Endothelial cell of umbilical vein (primary cell): Measurements from ENCODE around the gene ANKHD1. TPM values are rescaled to one million over a fixed set of nuclear protein-coding genes. Genes with fewer than 3 reads are reported as not detected.

Source experiments
- BruUV-seq: library from RNA; stranded (reverse); fragments of 400-500 nt; replicated peaks from 2 replicates; lab custom pipeline; 2021; lab: Mats Ljungman, UMichigan
- CTCF ChIA-PET: fragments of 300-600, 350-600 bp; sonication (Branson Sonifier 250); formaldehyde crosslinking; loops from one replicate; lab custom pipeline; 2021; ENCODE audit warnings: antibody characterized with exemption, inconsistent platforms; lab: Charles Lee
- POLR2A ChIA-PET: fragments of 300-600, 350-600 bp; sonication (Branson Sonifier 250); formaldehyde crosslinking; loops from one replicate; lab custom pipeline; 2021; ENCODE audit warnings: antibody characterized with exemption, inconsistent platforms; lab: Charles Lee
- DNase-seq: peaks from one replicate; pipeline ENCODE4 v3.0.0-alpha.2; 2011; ENCODE audit warnings: low read depth, low spot score
- FAIRE-seq: peaks from 2 replicates; lab custom pipeline; 2011; peaks lifted over from hg19 to GRCh38; lab: Jason Lieb, UNC
- H2AFZ ChIP-seq: 2 replicates; pipeline ENCODE4 v1.6.0; 2012; ENCODE audit warnings: low read depth, low read length, control low read depth, inconsistent platforms
- H3K27ac ChIP-seq: 2 replicates; pipeline ENCODE4 v1.5.1; 2011; ENCODE audit warnings: low read depth, mild to moderate bottlenecking, control low read depth, low read length, moderate library complexity; ENCODE audit not compliant: insufficient read depth
- H3K27me3 ChIP-seq, 2 experiments: 2 replicates each; pipeline versions ENCODE4 v1.6.0 to v1.6.1; 2011; ENCODE audit warnings: low read length in 2 of 2, mixed read lengths in 1 of 2; ENCODE audit not compliant: control insufficient read depth in 2 of 2, insufficient read depth in 2 of 2
- H3K36me3 ChIP-seq, 2 experiments: 2 replicates in 1 of 2; 3 replicates in 1 of 2; pipeline ENCODE4 v1.5.1; 2011; ENCODE audit warnings: low read length in 2 of 2, mild to moderate bottlenecking in 1 of 2, moderate library complexity in 1 of 2; ENCODE audit not compliant: control insufficient read depth in 2 of 2, insufficient read depth in 2 of 2; ENCODE audit errors: extremely low read depth in 1 of 2
- H3K4me1 ChIP-seq: 3 replicates; pipeline ENCODE4 v1.5.1; 2011; ENCODE audit warnings: mild to moderate bottlenecking, low read length; ENCODE audit not compliant: control insufficient read depth, insufficient read depth; ENCODE audit errors: extremely low read depth
- H3K4me2 ChIP-seq: 2 replicates; pipeline ENCODE4 v1.6.1; 2011; ENCODE audit warnings: low read length, control low read depth, mixed read lengths; ENCODE audit not compliant: insufficient read depth
- H3K4me3 ChIP-seq, 3 experiments: fragments of 200-600 bp in 1 of 3; sonication (generic), shearing (Covaris generic) in 1 of 3; replicated peaks in 1 of 3; 2 replicates each; pipeline ENCODE4 v1.5.1; 2011 to 2016; ENCODE audit warnings: control low read depth in 3 of 3, low read length in 3 of 3, mild to moderate bottlenecking in 2 of 3, inconsistent platforms in 1 of 3, low read depth in 1 of 3, moderate library complexity in 1 of 3; ENCODE audit not compliant: insufficient read depth in 1 of 3
- H3K79me2 ChIP-seq: 2 replicates; pipeline ENCODE4 v1.6.0; 2012; ENCODE audit warnings: low read length, inconsistent platforms; ENCODE audit not compliant: control insufficient read depth, insufficient read depth
- H3K9ac ChIP-seq: replicated peaks from 2 replicates; pipeline ENCODE3; 2011; ENCODE audit warnings: low read length, control low read depth; ENCODE audit not compliant: insufficient read depth; ENCODE audit errors: extremely low read depth
- H3K9me1 ChIP-seq: replicated peaks from 3 replicates; pipeline ENCODE4 v1.6.0; 2011; ENCODE audit warnings: mild to moderate bottlenecking, low read length; ENCODE audit not compliant: control insufficient read depth, insufficient read depth; ENCODE audit errors: extremely low read depth
- H3K9me3 ChIP-seq: replicated peaks from 2 replicates; pipeline ENCODE4 v1.5.1; 2012; ENCODE audit warnings: low read length, inconsistent platforms; ENCODE audit not compliant: control insufficient read depth, insufficient read depth
- H4K20me1 ChIP-seq: replicated peaks from 2 replicates; pipeline ENCODE3; 2011; ENCODE audit warnings: mild to moderate bottlenecking, low read length; ENCODE audit not compliant: control insufficient read depth, insufficient read depth; ENCODE audit errors: extremely low read depth
- JUN ChIP-seq: IDR thresholded peaks from 2 replicates; pipeline ENCODE4 v1.6.1; 2011; ENCODE audit warnings: borderline replicate concordance, low read depth; ENCODE audit not compliant: insufficient read length, insufficient read depth
- POLR2A ChIP-seq: IDR thresholded peaks from 2 replicates; pipeline ENCODE4 v1.6.1; 2012; ENCODE audit warnings: low read depth, mild to moderate bottlenecking, control low read depth, low read length
- POLR2AphosphoS5 ChIP-seq: IDR thresholded peaks from 2 replicates; pipeline ENCODE4 v1.6.1; 2012; ENCODE audit warnings: low read depth, mild to moderate bottlenecking, control low read depth, low read length, moderate library complexity; ENCODE audit not compliant: insufficient read depth
- dilution Hi-C: fragments of 300-500 bp; cut with MboI; formaldehyde crosslinking; loops from one replicate; pipeline ENCODE4 v1.15.0; 2019; ENCODE audit warnings: low sequenced_read_pairs; ENCODE audit not compliant: extremely low pct_ligation_motif_present
- intact Hi-C: fragments of 100-400 bp; cut with micrococcal nuclease; formaldehyde crosslinking; loops from one replicate; pipeline ENCODE4 v1.10.0; 2022
- polyA plus RNA-seq, 4 experiments: library from polyadenylated mRNA; depleted of rRNA in 3 of 4; stranded (reverse) in 3 of 4; unstranded in 1 of 4; fragments of >200 nt; gene quantifications; 2 replicates each; pipeline versions ENCODE4 v1.2.1 to v1.2.3, GENCODE V29; 2011 to 2012; ENCODE audit warnings: missing spikeins in 1 of 4
- total RNA-seq: library from RNA; stranded (reverse); gene quantifications from 2 replicates; pipeline ENCODE4 v1.2.3, GENCODE V29; 2021
- TF ChIP-seq, protein P1 (sequence below), 2 donors: IDR thresholded peaks; 1 replicate in 1 of 2; 2 replicates in 1 of 2; pipeline ENCODE4 v1.5.1; 2011; ENCODE audit warnings: low read length in 2 of 2, mild to moderate bottlenecking in 2 of 2, moderate library complexity in 2 of 2, control low read depth in 1 of 2, inconsistent platforms in 1 of 2, low read depth in 1 of 2; ENCODE audit not compliant: insufficient read depth in 1 of 2; ENCODE audit errors: extremely low read depth in 1 of 2
- TF ChIP-seq, protein P2 (sequence below): IDR thresholded peaks from 2 replicates; pipeline ENCODE4 v1.6.1; 2011; ENCODE audit not compliant: insufficient read depth, insufficient read length

Gene ANKHD1
- total and polyA plus RNA-seq, 2 donors (not counting 3 experiments of a cell fraction or from before 2014, with no cell fraction given): 56.1 to 87.0 TPM

DNA sequence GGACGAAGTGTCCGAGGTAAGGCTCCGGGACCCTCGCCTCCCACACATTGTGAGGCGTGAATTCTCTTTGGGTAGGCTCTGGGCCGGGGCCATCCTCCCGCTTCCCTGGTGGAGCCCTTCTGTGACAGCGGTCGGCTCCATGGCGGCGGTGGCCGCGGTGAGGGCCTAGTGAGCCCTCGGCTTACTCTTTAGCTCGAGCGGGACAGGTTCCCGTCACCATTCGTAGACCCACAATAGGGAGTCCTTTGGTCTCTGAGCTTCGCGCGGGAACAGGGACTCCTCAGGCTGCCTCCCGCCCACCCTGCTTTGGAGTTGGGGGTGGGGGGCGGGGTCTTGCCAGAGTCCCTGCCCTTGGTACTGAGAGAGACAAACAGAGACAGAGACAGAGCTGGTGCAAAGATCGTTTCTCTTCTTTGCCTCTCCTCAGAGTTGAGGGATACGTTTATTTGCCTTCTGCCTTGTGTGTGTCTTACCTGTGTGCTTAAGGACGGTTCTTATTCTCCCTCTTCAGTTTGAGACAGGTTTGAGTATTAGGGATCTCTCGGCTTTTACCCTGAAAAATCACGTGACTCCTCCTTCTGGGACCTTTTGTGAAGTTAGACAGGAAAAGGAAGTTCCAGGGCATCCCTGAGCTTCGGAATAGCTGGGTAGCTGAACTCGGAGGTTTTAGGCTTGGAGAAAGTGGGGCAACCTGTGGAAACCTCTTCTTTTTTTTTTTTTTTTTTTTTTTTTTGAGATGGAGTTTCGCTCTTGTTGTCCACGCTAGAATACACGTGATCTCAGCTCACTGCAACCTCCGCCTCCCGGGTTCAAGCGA lies 833 bp downstream of the ANKHD1 start:
- peak overlapping the region; percentile 85 for H3K4me2 ChIP-seq
- H4K20me1 ChIP-seq: peaks cover 4% of the 10 kb centered on the region
- H3K4me3 ChIP-seq: peak overlapping the region; percentile 38 to 92 (median 87)
- H3K79me2 ChIP-seq: peaks cover 55% of the 10 kb centered on the region
- dilution Hi-C loops: no loop called here
- intact Hi-C loops: loop anchor here (1.0 to 5.0 kb wide), 2 partner anchors 80 to 318 kb away; no protein-coding TSS in a partner anchor
- no peaks in the 10 kb centered on the region for H3K9me3 ChIP-seq
- no peaks in the 10 kb centered on the region for H3K36me3 ChIP-seq
- no peaks in the 10 kb centered on the region for H3K9me1 ChIP-seq
- TF ChIP-seq POLR2AphosphoS5 (no peak), POLR2A (no peak), JUN (no peak)
- TF ChIP-seq, protein P1, sequence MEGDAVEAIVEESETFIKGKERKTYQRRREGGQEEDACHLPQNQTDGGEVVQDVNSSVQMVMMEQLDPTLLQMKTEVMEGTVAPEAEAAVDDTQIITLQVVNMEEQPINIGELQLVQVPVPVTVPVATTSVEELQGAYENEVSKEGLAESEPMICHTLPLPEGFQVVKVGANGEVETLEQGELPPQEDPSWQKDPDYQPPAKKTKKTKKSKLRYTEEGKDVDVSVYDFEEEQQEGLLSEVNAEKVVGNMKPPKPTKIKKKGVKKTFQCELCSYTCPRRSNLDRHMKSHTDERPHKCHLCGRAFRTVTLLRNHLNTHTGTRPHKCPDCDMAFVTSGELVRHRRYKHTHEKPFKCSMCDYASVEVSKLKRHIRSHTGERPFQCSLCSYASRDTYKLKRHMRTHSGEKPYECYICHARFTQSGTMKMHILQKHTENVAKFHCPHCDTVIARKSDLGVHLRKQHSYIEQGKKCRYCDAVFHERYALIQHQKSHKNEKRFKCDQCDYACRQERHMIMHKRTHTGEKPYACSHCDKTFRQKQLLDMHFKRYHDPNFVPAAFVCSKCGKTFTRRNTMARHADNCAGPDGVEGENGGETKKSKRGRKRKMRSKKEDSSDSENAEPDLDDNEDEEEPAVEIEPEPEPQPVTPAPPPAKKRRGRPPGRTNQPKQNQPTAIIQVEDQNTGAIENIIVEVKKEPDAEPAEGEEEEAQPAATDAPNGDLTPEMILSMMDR (IDR thresholded peaks at IDR 0.05; ENCODE audit: extremely low read depth in 1 of 2, insufficient read depth in 1 of 2, low read depth in 1 of 2, low read length in 2 of 2): no peak
- TF ChIP-seq, protein P2, sequence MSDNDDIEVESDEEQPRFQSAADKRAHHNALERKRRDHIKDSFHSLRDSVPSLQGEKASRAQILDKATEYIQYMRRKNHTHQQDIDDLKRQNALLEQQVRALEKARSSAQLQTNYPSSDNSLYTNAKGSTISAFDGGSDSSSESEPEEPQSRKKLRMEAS: no peak
- peaks cover 8% of the 10 kb centered on the region for H3K4me1 ChIP-seq
- DNase-seq (peak; percentile 71), FAIRE-seq (peak; percentile 83)
- peak overlapping the region; percentile 76 for H2AFZ ChIP-seq
- TSS peak; percentile 18 for BruUV-seq
- peak overlapping the region; percentile 76 for H3K9ac ChIP-seq
- peak overlapping the region; percentile 36 for H3K27ac ChIP-seq
- H3K27me3 ChIP-seq: no peaks in the 10 kb centered on the region
- ChIA-PET CTCF (interaction anchor here (0.6 to 2.9 kb wide), 8 partner anchors 13 to 317 kb away, joined by 3 to 22 read pairs (median 3); partner anchors contain the start of gene EIF4EBP3), POLR2A (interaction anchor here (0.6 to 1.4 kb wide), 2 partner anchors 17 to 145 kb away, joined by 3 to 4 read pairs; partner anchors contain the start of gene EIF4EBP3)
